ENCODE results near the gene TMEM183A. TPM values are rescaled to one million over a fixed set of nuclear protein-coding genes. Genes with fewer than 3 reads are reported as not detected.

The TMEM183A gene
- total RNA-seq, 1 experiment from 2014 or later, result 84.4 TPM

GRCh38 chr1:203052601-203053000, 45.4 kb downstream of the TMEM183A start:
- intact Hi-C loops (cut with micrococcal nuclease; ENCODE audit: unreplicated experiment), result no loop called here
- Mint-ChIP-seq H3K27ac (ENCODE audit: unreplicated experiment) (no peak overlapping the region), H3K27me3 (ENCODE audit: unreplicated experiment) (peaks cover 92% of the 10 kb centered on the region), H3K4me3 (ENCODE audit: low read depth, unreplicated experiment) (no peak overlapping the region), H3K4me1 (ENCODE audit: low read depth, unreplicated experiment) (peaks cover 3% of the 10 kb centered on the region), H3K36me3 (ENCODE audit: insufficient read depth, unreplicated experiment) (no peaks in the 10 kb centered on the region), H3K9me3 (ENCODE audit: low read depth, unreplicated experiment) (no peaks in the 10 kb centered on the region)
- BruUV-seq (replicated peaks), result no TSS peak
- CTCF ChIA-PET, result interaction anchor here (0.8 to 1.1 kb wide), 3 partner anchors 12 to 164 kb away, joined by 3 to 5 read pairs (median 3); no protein-coding TSS in a partner anchor
- TF ChIP-seq, protein P1, sequence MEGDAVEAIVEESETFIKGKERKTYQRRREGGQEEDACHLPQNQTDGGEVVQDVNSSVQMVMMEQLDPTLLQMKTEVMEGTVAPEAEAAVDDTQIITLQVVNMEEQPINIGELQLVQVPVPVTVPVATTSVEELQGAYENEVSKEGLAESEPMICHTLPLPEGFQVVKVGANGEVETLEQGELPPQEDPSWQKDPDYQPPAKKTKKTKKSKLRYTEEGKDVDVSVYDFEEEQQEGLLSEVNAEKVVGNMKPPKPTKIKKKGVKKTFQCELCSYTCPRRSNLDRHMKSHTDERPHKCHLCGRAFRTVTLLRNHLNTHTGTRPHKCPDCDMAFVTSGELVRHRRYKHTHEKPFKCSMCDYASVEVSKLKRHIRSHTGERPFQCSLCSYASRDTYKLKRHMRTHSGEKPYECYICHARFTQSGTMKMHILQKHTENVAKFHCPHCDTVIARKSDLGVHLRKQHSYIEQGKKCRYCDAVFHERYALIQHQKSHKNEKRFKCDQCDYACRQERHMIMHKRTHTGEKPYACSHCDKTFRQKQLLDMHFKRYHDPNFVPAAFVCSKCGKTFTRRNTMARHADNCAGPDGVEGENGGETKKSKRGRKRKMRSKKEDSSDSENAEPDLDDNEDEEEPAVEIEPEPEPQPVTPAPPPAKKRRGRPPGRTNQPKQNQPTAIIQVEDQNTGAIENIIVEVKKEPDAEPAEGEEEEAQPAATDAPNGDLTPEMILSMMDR (IDR thresholded peaks at IDR 0.05; ENCODE audit: unreplicated experiment), result no peak
- DNase-seq, result no peak

GRCh38 chr1:203054184-203054583, 47.0 kb downstream of the TMEM183A start:
- no peak overlapping the region for H3K27ac Mint-ChIP-seq (ENCODE audit: unreplicated experiment)
- H3K27me3 Mint-ChIP-seq (ENCODE audit: unreplicated experiment), result peaks cover 94% of the 10 kb centered on the region
- intact Hi-C loops (cut with micrococcal nuclease; ENCODE audit: unreplicated experiment), result no loop called here
- no peak for DNase-seq
- no peaks in the 10 kb centered on the region for H3K4me1 Mint-ChIP-seq (ENCODE audit: low read depth, unreplicated experiment)
- no peak overlapping the region for H3K4me3 Mint-ChIP-seq (ENCODE audit: low read depth, unreplicated experiment)
- TF ChIP-seq, protein P1 (IDR thresholded peaks at IDR 0.05; ENCODE audit: unreplicated experiment), result no peak
- CTCF ChIA-PET, result interaction anchor here (0.6 to 1.9 kb wide), 2 partner anchors 11 to 19 kb away, joined by 3 to 5 read pairs; no protein-coding TSS in a partner anchor
- BruUV-seq (replicated peaks), result no TSS peak
- no peaks in the 10 kb centered on the region for H3K36me3 Mint-ChIP-seq (ENCODE audit: insufficient read depth, unreplicated experiment)
- H3K9me3 Mint-ChIP-seq (ENCODE audit: low read depth, unreplicated experiment), result no peaks in the 10 kb centered on the region

DNA sequence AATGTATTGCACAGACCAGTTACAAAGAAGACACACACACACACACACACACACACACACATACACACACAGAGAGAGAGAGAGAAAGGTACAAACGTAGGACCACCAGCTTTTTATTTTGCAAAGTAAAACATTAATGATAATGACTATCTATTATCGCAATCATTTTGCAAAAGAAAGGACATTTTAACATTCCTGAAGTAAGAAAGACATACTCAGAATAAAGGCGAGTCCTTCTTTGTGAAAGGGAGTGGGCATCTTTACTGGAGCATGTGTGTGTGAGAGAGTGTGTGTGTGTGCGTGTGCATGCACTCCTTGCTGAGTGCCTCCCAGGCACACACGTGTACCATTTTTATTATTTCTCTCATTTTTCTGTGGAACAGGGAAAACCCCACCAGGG, 47.5 kb downstream of the TMEM183A start:
- Mint-ChIP-seq H3K27ac (ENCODE audit: unreplicated experiment) (no peak overlapping the region), H3K4me3 (ENCODE audit: low read depth, unreplicated experiment) (no peak overlapping the region), H3K27me3 (ENCODE audit: unreplicated experiment) (peaks cover 94% of the 10 kb centered on the region), H3K36me3 (ENCODE audit: insufficient read depth, unreplicated experiment) (no peaks in the 10 kb centered on the region), H3K4me1 (ENCODE audit: low read depth, unreplicated experiment) (no peaks in the 10 kb centered on the region), H3K9me3 (ENCODE audit: low read depth, unreplicated experiment) (no peaks in the 10 kb centered on the region)
- no TSS peak for BruUV-seq (replicated peaks)
- TF ChIP-seq, protein P1 (IDR thresholded peaks at IDR 0.05; ENCODE audit: unreplicated experiment), result no peak
- DNase-seq, result no peak
- intact Hi-C loops (cut with micrococcal nuclease; ENCODE audit: unreplicated experiment), result no loop called here
- CTCF ChIA-PET, result interaction anchor here (0.6 to 1.9 kb wide), 2 partner anchors 11 to 20 kb away, joined by 3 to 5 read pairs; no protein-coding TSS in a partner anchor

- no peak for DNase-seq
- H3K9me3 Mint-ChIP-seq (ENCODE audit: low read depth, unreplicated experiment), result no peaks in the 10 kb centered on the region
- CTCF ChIA-PET, result interaction anchor here (0.6 to 1.9 kb wide), 5 partner anchors 20 to 161 kb away, joined by 3 to 5 read pairs (median 3); no protein-coding TSS in a partner anchor
- no peaks in the 10 kb centered on the region for H3K36me3 Mint-ChIP-seq (ENCODE audit: insufficient read depth, unreplicated experiment)
- no peak overlapping the region for H3K27ac Mint-ChIP-seq (ENCODE audit: unreplicated experiment)
- BruUV-seq (replicated peaks), result no TSS peak
- no peak overlapping the region for H3K4me3 Mint-ChIP-seq (ENCODE audit: low read depth, unreplicated experiment)
- H3K4me1 Mint-ChIP-seq (ENCODE audit: low read depth, unreplicated experiment), result no peaks in the 10 kb centered on the region
- TF ChIP-seq, protein P1 (IDR thresholded peaks at IDR 0.05; ENCODE audit: unreplicated experiment), result no peak
- intact Hi-C loops (cut with micrococcal nuclease; ENCODE audit: unreplicated experiment), result no loop called here
- peaks cover 92% of the 10 kb centered on the region for H3K27me3 Mint-ChIP-seq (ENCODE audit: unreplicated experiment)
These were observed 48.1 kb downstream of the TMEM183A start for GRCh38 chr1:203055161-203055799.

Data from Calu3 (cell line).